Spleen (tissue), 7 donors: ENCODE results near the gene PLB1.

Experiments
- POLR2AphosphoS5 ChIP-seq, 3 donors: sonication (generic); formaldehyde crosslinking; IDR thresholded peaks; one replicate each; pipeline ENCODE4 v1.5.1; 2017; ENCODE audit warnings: antibody characterized with exemption in 3 of 3
- TF ChIP-seq, protein P1 (sequence below), 11 experiments: fragments of 200-600 bp in 7 of 11; fragments of 450-650 bp in 4 of 11; sonication (generic) in 4 of 11; IDR thresholded peaks in 8 of 11; conservative IDR thresholded peaks in 3 of 11; 1 replicate in 7 of 11; 2 replicates in 4 of 11; pipeline versions ENCODE4 v1.4.0 to v1.8.0; 2016 to 2021; ENCODE audit warnings: antibody characterized with exemption in 11 of 11, inconsistent platforms in 4 of 11, mild to moderate bottlenecking in 1 of 11
- donor health status: DM: no; HTN: no; CAD: no; lungs with moderate emphysema.
- donor health status: DM: no; HTN: no; CAD: no.
- donor health status: DM: no; HTN: no; CAD: no.

- TF ChIP-seq, protein P1, sequence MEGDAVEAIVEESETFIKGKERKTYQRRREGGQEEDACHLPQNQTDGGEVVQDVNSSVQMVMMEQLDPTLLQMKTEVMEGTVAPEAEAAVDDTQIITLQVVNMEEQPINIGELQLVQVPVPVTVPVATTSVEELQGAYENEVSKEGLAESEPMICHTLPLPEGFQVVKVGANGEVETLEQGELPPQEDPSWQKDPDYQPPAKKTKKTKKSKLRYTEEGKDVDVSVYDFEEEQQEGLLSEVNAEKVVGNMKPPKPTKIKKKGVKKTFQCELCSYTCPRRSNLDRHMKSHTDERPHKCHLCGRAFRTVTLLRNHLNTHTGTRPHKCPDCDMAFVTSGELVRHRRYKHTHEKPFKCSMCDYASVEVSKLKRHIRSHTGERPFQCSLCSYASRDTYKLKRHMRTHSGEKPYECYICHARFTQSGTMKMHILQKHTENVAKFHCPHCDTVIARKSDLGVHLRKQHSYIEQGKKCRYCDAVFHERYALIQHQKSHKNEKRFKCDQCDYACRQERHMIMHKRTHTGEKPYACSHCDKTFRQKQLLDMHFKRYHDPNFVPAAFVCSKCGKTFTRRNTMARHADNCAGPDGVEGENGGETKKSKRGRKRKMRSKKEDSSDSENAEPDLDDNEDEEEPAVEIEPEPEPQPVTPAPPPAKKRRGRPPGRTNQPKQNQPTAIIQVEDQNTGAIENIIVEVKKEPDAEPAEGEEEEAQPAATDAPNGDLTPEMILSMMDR (IDR thresholded peaks at IDR 0.05 in 8 of 11, conservative IDR thresholded peaks at IDR 0.05 in 3 of 11): no peak
- TF ChIP-seq POLR2AphosphoS5 (IDR thresholded peaks at IDR 0.05): no peak
Observed at GRCh38 chr2:28668880-28669279, 173.0 kb downstream of the PLB1 start.
